ENCODE measurements around the gene POLD3.

Gene POLD3

GRCh38 chr11:74673693-74674360 is 81.4 kb downstream of the POLD3 start:
- DNase-seq (ENCODE audit: low read depth in 2 of 2), result no peak

DNA sequence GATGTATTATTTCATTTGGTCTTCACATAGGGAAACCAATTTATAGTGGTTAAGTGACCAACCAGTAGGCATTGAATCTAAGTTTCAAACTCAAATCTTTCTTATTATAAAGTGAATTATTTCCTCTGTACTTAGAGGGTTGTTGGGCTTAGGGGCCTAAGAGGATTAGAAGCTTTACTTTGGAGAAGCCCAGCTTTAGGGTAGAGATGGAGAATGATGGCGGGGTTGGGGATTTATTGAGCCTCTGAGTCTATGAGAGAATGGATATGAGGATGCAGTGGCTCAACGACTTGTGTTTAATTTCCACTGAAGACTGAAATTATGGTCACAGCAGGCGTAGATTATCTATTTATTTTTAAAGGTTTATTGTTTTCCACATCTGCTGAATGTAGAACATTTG is 83.4 kb downstream of the POLD3 start:
- no peak for DNase-seq (ENCODE audit: low read depth in 2 of 2)

DNA sequence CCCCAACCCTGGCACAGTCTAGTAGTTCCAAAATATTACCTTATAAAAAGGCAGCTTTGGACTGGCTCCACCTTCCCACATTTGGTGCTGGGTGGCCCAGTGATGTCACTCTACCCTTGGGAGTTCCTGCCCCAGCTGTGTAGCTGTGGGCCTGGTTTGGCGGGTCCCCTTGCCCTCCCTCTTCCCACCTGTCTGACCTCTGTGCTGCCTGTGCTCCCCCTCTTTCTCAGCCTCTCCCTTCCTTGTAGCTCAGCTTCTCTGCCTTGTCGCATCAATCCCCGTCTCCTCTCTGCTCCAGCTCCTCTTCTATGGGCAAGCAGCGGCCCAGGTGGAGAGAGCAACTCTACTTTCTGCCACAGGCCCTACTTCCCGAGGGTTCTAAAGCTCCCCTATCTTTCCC is 84.2 kb downstream of the POLD3 start:
- no peak for DNase-seq (ENCODE audit: low read depth in 2 of 2)

GRCh38 chr11:74677131-74677530 is 84.7 kb downstream of the POLD3 start:
- DNase-seq (ENCODE audit: low read depth in 2 of 2), result no peak

DNA sequence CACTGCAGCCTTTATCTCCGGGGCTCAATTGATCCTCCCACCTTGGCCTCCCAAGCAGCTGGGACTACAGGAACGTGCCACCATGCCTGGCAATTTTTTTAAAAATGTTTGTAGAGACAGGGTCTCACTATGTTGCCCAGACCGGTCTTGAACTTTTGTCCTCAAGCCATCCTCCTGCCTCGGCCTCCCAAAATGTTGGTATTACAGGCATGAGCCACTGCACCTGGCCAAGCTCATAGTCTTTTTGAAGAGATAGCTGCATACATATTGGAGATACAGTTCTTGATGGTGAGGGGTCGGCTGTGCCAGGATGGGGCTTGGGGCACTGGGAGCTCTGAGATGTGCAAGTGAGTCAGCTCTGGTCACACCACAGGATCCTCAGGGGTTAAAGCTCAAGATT is 85.7 kb downstream of the POLD3 start:
- no peak for DNase-seq (ENCODE audit: low read depth in 2 of 2)

DNA sequence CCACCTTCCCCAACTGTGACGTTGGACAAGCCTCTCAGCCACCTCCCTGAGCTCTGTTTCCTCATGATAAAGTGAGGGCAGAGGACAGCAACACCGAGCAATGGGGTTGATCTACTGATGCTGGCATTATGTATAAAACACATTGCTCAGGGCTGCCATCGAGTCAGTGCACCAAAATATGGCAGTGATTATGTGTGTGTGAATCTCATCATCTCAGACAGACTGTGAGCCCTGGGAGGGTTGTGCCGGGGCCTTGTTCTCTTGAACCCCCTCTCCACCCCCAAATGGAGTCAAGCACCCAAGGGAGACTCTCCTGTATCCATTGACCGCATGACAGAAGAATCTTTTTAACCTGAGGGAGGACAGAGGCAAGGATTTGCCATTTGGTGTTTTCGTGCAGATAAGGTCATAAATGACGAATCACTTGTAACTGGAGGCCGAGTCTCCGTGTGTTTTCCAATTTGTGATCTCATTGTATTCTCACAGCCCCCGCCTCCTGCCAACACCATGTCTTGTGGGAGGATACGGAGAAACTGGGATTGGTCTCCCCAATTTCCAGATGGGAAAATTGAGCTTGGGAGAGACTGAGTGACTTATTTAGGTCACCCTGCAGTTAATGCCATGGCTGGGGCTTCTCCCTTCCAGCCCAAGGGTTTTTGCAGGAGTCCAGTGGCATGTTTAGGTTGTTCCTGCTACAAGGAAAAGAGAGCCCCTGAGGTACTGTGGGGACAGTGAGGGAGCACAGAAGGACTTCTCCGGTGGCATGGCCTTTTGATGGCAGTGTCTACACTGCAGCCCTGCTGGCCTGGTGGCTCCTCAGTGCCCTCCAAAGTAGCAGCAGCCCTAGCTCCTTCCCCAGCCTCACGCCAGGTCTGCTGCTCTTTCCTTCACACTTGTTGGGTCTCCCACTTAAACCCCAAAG is 86.5 kb downstream of the POLD3 start:
- no peak for DNase-seq (ENCODE audit: low read depth in 2 of 2)

DNA sequence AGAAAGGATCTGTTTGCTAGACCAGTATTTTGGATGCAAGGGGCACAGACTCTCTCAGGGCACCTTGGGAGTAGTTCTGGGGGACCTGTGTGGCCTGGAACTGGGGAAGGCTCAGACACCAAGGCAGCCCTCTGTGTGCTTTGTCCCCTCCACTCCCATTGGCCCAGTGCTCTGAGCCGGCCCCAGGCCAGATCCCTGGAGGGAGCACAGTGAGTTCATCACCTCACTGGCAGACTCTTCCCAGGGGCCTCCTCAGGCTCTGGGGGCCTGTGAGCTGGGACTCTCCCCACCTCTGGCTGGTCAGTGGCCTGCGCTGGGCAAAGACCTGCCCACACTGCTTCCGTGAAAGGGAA is 87.1 kb downstream of the POLD3 start:
- no peak for DNase-seq (ENCODE audit: low read depth in 2 of 2)

DNA sequence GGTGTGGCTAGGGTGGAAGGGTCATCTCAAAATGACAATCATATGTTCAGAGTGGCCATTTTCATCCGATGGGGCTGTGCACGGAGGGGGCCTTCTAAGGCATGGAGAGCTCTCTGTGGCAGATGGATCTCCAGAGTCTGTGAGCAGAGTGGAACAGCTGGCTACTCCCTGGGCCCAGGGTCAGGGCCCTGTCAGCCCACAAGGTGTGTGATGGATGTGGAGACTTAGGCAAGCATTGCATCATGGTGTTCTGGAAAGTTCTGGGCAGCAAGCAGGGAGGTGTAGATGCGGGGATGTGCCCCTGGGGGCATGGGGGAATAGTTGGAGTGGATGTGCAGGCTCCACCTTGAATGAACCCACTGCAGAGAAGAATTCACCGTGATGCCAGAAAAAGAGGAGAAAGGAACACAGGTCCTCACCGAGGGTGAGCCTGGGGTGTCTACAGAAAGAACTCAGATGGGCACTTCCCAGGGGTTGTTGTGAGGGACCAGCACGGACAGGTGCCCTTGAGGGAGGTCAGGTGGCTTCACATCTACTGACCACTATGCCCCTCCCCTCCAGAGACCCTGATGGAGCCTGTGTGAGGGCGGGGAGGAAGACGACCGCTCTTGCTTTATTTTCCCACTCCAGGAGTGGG is 87.8 kb downstream of the POLD3 start:
- no peak for DNase-seq (ENCODE audit: low read depth in 2 of 2)

GRCh38 chr11:74680703-74681531 is 88.5 kb downstream of the POLD3 start:
- DNase-seq (ENCODE audit: low read depth in 2 of 2), result no peak

DNA sequence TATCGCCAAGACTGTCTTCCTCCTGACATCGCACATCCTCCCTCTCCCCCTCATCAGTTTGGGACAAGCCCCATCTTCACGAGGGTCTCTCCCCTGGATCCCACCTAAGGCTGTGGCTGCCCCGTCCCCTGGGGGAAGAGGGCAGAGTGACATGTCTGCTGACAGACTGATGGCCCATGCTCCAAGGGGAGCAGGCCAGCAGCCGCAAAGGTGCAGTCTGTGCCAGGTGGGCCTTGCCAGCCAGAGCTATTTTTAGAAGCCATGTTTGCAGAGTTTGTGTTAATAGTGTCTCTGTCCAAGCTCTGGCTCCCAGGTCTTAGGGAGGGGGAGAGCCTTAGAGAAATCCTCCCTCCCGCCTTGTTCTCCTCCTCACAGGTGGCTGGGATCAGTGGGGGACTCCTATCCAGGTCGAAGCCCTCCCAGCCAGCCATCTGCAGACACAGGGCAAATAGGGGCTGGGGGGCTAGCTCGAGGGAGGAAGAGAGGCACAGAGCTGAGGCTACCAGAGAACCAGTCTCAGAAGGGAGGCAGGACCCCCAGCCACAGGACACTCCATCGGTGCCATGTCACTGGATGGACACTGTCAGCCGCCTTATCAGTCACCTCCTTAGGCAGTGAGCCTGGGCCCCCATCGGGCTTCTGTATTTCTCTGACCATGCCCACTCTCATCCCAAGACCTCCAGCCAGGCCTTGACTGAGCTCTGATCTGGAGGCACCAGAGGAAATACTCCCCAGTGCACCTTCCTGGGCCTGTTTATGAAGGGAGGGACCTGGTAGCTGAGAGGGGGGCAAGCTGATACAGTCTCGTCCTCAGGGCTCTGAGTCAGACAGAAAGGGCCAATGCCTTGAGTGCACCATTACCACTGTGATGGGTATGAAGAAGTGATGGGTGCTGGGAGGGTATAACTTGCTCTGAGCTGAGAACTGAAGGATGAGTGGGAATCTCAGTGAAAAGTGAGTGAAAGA is 89.6 kb downstream of the POLD3 start:
- DNase-seq (ENCODE audit: low read depth in 2 of 2), result no peak

- no peak for DNase-seq (ENCODE audit: low read depth in 2 of 2)
These were observed 90.4 kb downstream of the POLD3 start for GRCh38 chr11:74682731-74683278.

GRCh38 chr11:74683279-74683871 is 91.0 kb downstream of the POLD3 start:
- DNase-seq (ENCODE audit: low read depth in 2 of 2), result peak in 1 of 2 donors; percentile 3

GRCh38 chr11:74683941-74684481 is 91.6 kb downstream of the POLD3 start:
- DNase-seq (ENCODE audit: low read depth in 2 of 2), result no peak

DNA sequence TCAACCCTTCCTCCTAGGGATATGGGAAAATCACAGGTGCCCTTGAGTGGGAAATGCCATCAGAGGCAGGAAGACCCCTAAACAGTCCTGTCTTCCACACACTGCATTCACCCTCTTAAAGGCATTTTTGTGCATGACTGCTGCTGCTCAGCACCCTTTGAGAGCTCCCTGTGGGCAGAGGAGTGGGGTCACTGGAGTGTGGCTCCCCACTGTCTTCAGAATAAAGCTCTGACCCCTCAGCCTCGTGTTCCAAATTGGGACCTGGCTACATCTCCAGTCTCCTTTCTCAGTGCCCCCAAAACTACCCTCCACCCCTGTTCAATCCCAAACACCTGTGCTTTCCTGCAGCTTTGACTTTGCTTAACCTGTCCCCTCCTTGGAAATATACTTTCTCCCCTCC is 92.3 kb downstream of the POLD3 start:
- no peak for DNase-seq (ENCODE audit: low read depth in 2 of 2)

DNA sequence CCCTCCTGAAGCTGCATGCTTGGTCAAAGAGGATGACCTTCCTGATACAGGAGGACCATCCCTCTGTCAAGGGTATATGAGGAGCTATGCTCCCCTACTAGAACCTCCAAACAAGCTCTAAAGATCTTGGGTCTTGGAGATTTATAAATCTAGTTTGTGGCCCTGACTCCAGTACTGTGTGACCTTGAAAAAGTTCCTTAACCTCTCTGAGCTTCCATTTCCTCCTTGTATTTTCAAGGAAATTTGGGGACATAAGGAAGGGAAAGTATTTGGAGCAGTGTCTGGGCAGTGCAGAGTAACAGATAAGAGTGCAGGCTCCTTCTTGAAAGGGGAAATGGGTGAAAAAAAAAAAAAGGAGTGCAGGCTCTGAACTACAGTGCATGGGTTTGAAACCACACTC is 93.0 kb downstream of the POLD3 start:
- DNase-seq (ENCODE audit: low read depth in 2 of 2), result no peak

DNA sequence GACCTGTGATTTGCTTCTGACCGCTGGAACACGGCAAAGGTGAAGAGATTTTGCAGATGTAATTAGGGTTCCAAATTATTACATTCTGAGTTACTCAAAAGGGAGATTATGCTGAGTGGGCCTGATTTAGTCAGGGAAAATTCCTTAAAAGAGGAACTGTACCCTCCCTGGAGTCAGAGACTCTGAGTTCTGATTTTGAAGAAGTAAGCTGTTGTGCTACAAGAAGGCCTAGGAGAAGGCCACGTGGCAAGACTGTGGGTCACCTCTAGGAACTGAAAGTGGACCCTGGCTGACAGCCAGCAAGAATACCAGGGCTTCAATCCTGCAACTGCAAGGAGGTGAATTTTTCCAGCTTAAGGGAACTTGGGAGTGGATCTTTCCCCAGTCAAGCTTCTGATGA is 93.5 kb downstream of the POLD3 start:
- DNase-seq (ENCODE audit: low read depth in 2 of 2), result no peak

- no peak for DNase-seq (ENCODE audit: low read depth in 2 of 2)
These were observed 94.4 kb downstream of the POLD3 start for GRCh38 chr11:74686792-74687191.

GRCh38 chr11:74687237-74688023 is 95.0 kb downstream of the POLD3 start:
- DNase-seq (ENCODE audit: low read depth in 2 of 2), result no peak

DNA sequence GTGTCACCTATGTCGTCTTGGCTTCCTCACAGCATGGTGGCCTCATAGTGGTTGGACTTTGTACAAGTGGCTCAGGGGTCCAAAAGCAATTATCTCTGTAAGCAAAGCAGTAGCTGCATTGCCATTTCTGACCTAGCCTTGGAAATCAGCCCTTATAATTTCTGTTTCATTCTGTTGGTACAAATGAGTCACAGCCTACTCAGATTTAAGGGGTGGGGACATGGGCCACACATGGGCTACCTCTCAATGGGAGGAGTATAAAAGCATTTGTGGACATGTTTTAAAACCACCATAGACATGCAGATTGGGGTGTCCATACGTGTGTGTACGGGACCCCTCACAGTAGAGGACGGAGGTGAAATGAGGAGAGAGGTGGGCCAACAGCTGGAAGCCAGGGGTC is 97.3 kb downstream of the POLD3 start:
- no peak for DNase-seq (ENCODE audit: low read depth in 2 of 2)

All from stimulated activated CD4-positive, alpha-beta T cell treated with anti-CD3 and anti-CD28 coated beads, Interleukin-4, amount 100 ng/mL, for 48 hours (primary cell).